ENCODE results near the gene FBXO40.

GRCh38 chr3:121665488-121665887, 72.3 kb downstream of the FBXO40 start:
- TF ChIP-seq, protein P1, sequence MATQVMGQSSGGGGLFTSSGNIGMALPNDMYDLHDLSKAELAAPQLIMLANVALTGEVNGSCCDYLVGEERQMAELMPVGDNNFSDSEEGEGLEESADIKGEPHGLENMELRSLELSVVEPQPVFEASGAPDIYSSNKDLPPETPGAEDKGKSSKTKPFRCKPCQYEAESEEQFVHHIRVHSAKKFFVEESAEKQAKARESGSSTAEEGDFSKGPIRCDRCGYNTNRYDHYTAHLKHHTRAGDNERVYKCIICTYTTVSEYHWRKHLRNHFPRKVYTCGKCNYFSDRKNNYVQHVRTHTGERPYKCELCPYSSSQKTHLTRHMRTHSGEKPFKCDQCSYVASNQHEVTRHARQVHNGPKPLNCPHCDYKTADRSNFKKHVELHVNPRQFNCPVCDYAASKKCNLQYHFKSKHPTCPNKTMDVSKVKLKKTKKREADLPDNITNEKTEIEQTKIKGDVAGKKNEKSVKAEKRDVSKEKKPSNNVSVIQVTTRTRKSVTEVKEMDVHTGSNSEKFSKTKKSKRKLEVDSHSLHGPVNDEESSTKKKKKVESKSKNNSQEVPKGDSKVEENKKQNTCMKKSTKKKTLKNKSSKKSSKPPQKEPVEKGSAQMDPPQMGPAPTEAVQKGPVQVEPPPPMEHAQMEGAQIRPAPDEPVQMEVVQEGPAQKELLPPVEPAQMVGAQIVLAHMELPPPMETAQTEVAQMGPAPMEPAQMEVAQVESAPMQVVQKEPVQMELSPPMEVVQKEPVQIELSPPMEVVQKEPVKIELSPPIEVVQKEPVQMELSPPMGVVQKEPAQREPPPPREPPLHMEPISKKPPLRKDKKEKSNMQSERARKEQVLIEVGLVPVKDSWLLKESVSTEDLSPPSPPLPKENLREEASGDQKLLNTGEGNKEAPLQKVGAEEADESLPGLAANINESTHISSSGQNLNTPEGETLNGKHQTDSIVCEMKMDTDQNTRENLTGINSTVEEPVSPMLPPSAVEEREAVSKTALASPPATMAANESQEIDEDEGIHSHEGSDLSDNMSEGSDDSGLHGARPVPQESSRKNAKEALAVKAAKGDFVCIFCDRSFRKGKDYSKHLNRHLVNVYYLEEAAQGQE (IDR thresholded peaks at IDR 0.05; ENCODE audit: insufficient read depth in 1 of 2, low read depth in 2 of 2, low read length in 2 of 2) = no peak
- TF ChIP-seq POLR2AphosphoS5 (IDR thresholded peaks at IDR 0.05; ENCODE audit: low read depth, low read length) (no peak), TAF1 (IDR thresholded peaks at IDR 0.05; ENCODE audit: borderline replicate concordance, insufficient read depth, low read length) (no peak), SIN3A (IDR thresholded peaks at IDR 0.05; ENCODE audit: borderline replicate concordance, insufficient read depth, low read length) (no peak)
